D721Med (cell line): ENCODE data around the gene MRPS6.

Experiments used
- DNase-seq: peaks from one replicate; pipeline ENCODE4 v3.0.0; 2011; ENCODE audit warnings: low spot score; ENCODE audit not compliant: insufficient read length
- FAIRE-seq: peaks from 2 replicates; lab custom pipeline; 2011; peaks lifted over from hg19 to GRCh38; lab: Jason Lieb, UNC
- TF ChIP-seq, protein P1 (sequence below): IDR thresholded peaks from 2 replicates; pipeline ENCODE4 v1.5.1; 2012; ENCODE audit warnings: mild to moderate bottlenecking, control low read depth; ENCODE audit not compliant: insufficient read depth; ENCODE audit errors: missing control alignments

The MRPS6 gene

DNA sequence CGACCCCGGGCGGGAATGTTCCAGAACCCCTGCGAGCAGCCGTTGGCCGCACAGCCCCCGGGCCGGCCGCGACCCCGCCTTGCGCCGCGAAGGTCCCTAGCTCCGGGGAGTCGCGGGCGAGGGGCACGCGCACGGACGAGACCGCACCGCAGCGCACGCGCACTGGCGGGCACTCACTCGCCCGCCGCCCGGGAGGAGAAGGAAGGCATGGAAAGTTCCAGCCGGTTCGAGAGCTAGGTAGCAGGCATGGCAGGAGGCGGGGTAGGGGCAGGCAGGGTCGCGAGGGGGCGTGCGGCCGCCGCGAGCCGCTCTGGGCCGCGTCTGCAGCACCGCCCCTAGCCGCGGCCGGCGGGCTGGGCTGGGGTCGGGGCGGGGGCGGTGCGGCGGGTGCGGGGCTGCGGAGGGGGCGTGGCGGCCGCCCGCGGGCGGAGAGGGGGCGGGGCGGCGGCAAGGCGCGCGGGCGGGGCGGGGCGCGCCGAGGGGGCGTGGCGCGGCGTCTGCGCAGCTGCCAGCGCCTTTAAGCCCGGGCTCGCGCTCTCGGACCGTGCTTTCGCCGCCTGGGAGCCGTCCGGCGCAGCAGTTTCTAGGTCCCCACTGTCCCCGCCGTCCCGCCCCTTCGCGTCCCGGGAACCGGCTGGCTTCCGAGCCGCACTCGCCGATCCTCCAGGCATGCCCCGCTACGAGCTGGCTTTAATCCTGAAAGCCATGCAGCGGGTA lies at the start of gene MRPS6, which contains the start of gene SLC5A3:
MRPS6 (plus strand) TSS at position 547 of the 717 bp plus-strand sequence; CDS start at position 670, 123 bp downstream.
SLC5A3 (plus strand) TSS at position 547 of the 717 bp plus-strand sequence. CDS start 21,621 bp downstream, outside the sequence.
- peak; percentile 19 for DNase-seq
- TF ChIP-seq, protein P1, sequence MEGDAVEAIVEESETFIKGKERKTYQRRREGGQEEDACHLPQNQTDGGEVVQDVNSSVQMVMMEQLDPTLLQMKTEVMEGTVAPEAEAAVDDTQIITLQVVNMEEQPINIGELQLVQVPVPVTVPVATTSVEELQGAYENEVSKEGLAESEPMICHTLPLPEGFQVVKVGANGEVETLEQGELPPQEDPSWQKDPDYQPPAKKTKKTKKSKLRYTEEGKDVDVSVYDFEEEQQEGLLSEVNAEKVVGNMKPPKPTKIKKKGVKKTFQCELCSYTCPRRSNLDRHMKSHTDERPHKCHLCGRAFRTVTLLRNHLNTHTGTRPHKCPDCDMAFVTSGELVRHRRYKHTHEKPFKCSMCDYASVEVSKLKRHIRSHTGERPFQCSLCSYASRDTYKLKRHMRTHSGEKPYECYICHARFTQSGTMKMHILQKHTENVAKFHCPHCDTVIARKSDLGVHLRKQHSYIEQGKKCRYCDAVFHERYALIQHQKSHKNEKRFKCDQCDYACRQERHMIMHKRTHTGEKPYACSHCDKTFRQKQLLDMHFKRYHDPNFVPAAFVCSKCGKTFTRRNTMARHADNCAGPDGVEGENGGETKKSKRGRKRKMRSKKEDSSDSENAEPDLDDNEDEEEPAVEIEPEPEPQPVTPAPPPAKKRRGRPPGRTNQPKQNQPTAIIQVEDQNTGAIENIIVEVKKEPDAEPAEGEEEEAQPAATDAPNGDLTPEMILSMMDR = peak; percentile 40
- no peak for FAIRE-seq

DNA sequence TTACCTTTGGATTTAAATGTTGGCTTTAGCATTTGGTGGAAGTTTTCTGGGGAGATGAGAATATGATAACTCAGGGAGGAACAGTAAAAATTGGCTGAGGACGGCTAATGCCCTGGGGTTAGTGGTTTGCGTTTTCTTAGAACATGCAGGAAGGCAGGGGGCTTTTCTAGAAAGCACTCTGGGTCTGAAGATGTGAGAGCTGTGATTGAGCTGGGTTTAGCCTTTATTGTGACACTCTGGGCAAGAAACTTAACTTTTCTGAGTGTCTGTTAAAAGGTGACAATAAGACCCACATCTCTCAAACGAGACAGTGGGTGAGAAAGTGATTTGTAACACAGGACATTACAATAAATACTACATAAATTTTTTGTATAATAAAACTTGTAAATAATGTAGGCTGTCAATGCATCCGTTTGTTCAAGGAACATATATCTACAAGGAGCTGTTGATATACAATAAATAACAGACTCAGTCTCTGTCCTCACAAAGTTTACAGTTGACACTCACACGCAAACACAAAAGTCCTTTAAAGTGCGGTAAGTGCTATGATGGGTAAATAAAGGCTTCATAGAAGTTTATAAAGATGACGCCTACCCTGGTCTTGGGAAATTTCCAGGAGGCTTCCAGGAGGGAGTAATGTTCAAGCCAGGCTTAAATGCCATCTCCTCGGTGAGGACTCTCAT lies 49.5 kb upstream of the MRPS6 start:
- FAIRE-seq = no peak
- no peak for DNase-seq
- TF ChIP-seq, protein P1 = no peak

DNA sequence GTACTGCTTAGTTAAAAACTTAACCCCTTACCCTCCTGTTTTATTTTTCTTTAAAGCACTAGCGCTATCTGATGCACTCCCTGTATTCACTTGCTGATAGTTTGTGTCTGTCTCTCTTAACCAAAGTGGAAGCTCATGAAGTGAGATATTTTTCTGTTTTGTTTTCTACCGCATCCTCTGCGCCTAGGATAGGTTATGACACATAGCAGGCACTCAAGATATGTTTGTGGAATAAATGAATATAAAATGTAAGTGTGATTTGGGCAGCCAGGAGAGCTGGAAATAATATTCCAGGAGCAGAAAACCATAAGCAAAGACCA lies 49.0 kb upstream of the MRPS6 start:
- DNase-seq (no peak), FAIRE-seq (no peak)
- TF ChIP-seq, protein P1 = no peak

DNA sequence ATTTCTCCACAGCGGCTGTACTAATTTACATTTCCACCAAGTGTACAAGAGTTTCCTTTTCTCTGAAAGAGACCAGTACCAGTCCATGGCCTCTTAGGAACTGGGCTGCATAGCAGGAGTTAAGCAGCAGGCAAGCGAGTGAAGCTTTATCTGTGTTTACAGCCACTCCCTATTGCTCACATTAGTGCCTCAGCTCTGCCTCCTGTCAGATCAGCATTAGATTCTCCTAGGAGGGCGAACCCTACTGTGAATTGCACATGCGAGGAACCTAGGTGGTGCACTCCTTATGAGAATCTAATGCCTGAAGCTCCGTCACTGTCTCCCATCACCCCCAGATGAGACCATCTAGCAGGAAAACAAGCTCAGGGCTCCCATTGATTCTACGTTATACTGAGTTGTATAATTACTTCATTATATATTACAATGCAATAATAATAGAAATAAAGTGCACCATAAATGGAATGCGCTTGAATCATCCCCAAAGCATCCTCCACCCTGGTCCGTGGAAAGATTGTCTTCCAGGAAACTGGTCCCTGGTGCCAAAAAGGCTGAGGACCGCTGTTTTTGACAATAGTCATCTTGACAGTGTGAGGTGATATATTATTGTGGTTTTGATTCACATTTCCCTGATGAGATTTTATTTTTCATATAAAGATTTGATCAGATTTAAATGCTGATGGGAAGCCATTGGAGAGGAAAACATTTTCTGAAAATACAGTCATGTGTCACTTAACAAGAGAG lies 45.5 kb upstream of the MRPS6 start:
- FAIRE-seq = no peak
- TF ChIP-seq, protein P1 = no peak
- DNase-seq = no peak

DNA sequence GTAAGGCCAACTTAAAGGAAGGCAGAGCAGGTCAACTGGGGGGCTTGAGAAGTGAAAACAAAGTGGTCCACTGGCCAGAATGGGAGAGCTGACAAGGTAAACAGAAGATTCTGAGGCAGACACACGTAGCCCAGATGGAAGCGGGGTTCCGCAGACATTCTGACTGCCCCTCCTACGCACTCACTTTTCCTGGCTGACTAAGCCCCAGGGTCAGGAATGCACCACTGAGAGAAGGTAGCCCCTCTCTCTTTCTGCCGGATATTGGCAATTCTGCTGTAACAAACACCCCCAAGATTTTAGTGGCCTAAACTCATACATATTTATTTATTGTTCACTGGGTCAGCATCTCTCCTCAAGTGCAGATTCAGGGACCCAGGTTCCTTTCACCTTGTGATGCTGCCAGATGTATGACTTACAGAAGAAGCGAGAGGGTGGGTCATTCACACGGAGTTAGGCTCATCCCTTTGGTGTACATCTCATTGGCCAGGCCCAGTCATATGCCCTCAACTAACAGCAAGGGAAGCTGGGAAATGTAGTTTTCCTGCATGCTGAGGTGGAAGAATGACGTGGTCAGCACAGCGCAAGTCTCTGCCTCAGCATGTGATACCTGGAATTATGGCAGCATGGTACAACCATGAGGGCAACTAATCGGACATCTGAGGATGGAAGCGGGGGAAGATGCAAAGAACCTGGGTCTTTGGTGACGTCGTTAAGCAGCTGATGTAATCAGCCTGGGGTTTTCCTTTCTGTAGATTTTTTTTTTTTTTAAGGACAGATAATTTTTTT lies 43.4 kb upstream of the MRPS6 start:
- DNase-seq = no peak
- no peak for FAIRE-seq
- TF ChIP-seq, protein P1 = no peak

DNA sequence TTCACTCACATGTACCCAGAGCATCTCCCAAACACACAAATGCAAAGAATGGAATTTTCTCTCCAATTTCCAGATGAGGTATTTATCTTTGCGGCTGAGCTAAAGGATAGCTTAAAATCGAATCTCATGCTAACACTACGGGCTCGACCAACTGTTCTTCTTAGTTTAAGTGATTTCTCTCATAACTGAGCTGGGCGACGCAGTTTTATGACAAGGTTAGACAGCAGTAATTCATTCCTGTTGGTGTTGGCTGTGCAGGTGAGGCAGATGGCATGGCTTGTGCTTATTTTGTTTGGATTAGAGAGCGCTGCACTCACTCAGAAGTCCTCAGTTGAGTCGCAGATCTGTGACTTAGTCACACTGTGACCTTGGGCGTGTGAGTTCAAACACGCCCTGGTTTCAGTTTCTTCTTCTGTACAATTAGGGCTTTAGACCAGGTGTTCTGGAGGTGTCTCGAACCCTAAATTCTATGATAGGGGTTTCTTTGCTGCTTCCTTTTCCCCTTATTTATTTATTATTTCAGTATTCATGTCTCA lies 41.5 kb upstream of the MRPS6 start:
- FAIRE-seq (no peak), DNase-seq (no peak)
- TF ChIP-seq, protein P1 = no peak
